Endothelial cell of umbilical vein (primary cell): Measurements from ENCODE around the gene CHTOP. TPM values are rescaled to one million over a fixed set of nuclear protein-coding genes. Genes with fewer than 3 reads are reported as not detected.

Source experiments
- BruUV-seq: library from RNA; stranded (reverse); fragments of 400-500 nt; replicated peaks from 2 replicates; lab custom pipeline; 2021; lab: Mats Ljungman, UMichigan
- CTCF ChIA-PET: fragments of 300-600, 350-600 bp; sonication (Branson Sonifier 250); formaldehyde crosslinking; loops from one replicate; lab custom pipeline; 2021; ENCODE audit warnings: antibody characterized with exemption, inconsistent platforms; lab: Charles Lee
- POLR2A ChIA-PET: fragments of 300-600, 350-600 bp; sonication (Branson Sonifier 250); formaldehyde crosslinking; loops from one replicate; lab custom pipeline; 2021; ENCODE audit warnings: antibody characterized with exemption, inconsistent platforms; lab: Charles Lee
- DNase-seq: peaks from one replicate; pipeline ENCODE4 v3.0.0-alpha.2; 2011; ENCODE audit warnings: low read depth, low spot score
- FAIRE-seq: peaks from 2 replicates; lab custom pipeline; 2011; peaks lifted over from hg19 to GRCh38; lab: Jason Lieb, UNC
- H2AFZ ChIP-seq: 2 replicates; pipeline ENCODE4 v1.6.0; 2012; ENCODE audit warnings: low read depth, low read length, control low read depth, inconsistent platforms
- H3K27ac ChIP-seq: 2 replicates; pipeline ENCODE4 v1.5.1; 2011; ENCODE audit warnings: low read depth, mild to moderate bottlenecking, control low read depth, low read length, moderate library complexity; ENCODE audit not compliant: insufficient read depth
- H3K27me3 ChIP-seq, 2 experiments: 2 replicates each; pipeline versions ENCODE4 v1.6.0 to v1.6.1; 2011; ENCODE audit warnings: low read length in 2 of 2, mixed read lengths in 1 of 2; ENCODE audit not compliant: control insufficient read depth in 2 of 2, insufficient read depth in 2 of 2
- H3K36me3 ChIP-seq, 2 experiments: 2 replicates in 1 of 2; 3 replicates in 1 of 2; pipeline ENCODE4 v1.5.1; 2011; ENCODE audit warnings: low read length in 2 of 2, mild to moderate bottlenecking in 1 of 2, moderate library complexity in 1 of 2; ENCODE audit not compliant: control insufficient read depth in 2 of 2, insufficient read depth in 2 of 2; ENCODE audit errors: extremely low read depth in 1 of 2
- H3K4me1 ChIP-seq: 3 replicates; pipeline ENCODE4 v1.5.1; 2011; ENCODE audit warnings: mild to moderate bottlenecking, low read length; ENCODE audit not compliant: control insufficient read depth, insufficient read depth; ENCODE audit errors: extremely low read depth
- H3K4me2 ChIP-seq: 2 replicates; pipeline ENCODE4 v1.6.1; 2011; ENCODE audit warnings: low read length, control low read depth, mixed read lengths; ENCODE audit not compliant: insufficient read depth
- H3K4me3 ChIP-seq, 3 experiments: fragments of 200-600 bp in 1 of 3; sonication (generic), shearing (Covaris generic) in 1 of 3; replicated peaks in 1 of 3; 2 replicates each; pipeline ENCODE4 v1.5.1; 2011 to 2016; ENCODE audit warnings: control low read depth in 3 of 3, low read length in 3 of 3, mild to moderate bottlenecking in 2 of 3, inconsistent platforms in 1 of 3, low read depth in 1 of 3, moderate library complexity in 1 of 3; ENCODE audit not compliant: insufficient read depth in 1 of 3
- H3K79me2 ChIP-seq: 2 replicates; pipeline ENCODE4 v1.6.0; 2012; ENCODE audit warnings: low read length, inconsistent platforms; ENCODE audit not compliant: control insufficient read depth, insufficient read depth
- H3K9ac ChIP-seq: replicated peaks from 2 replicates; pipeline ENCODE3; 2011; ENCODE audit warnings: low read length, control low read depth; ENCODE audit not compliant: insufficient read depth; ENCODE audit errors: extremely low read depth
- H3K9me1 ChIP-seq: replicated peaks from 3 replicates; pipeline ENCODE4 v1.6.0; 2011; ENCODE audit warnings: mild to moderate bottlenecking, low read length; ENCODE audit not compliant: control insufficient read depth, insufficient read depth; ENCODE audit errors: extremely low read depth
- H3K9me3 ChIP-seq: replicated peaks from 2 replicates; pipeline ENCODE4 v1.5.1; 2012; ENCODE audit warnings: low read length, inconsistent platforms; ENCODE audit not compliant: control insufficient read depth, insufficient read depth
- H4K20me1 ChIP-seq: replicated peaks from 2 replicates; pipeline ENCODE3; 2011; ENCODE audit warnings: mild to moderate bottlenecking, low read length; ENCODE audit not compliant: control insufficient read depth, insufficient read depth; ENCODE audit errors: extremely low read depth
- CTCF ChIP-seq, 2 donors: IDR thresholded peaks; 1 replicate in 1 of 2; 2 replicates in 1 of 2; pipeline ENCODE4 v1.5.1; 2011; ENCODE audit warnings: low read length in 2 of 2, mild to moderate bottlenecking in 2 of 2, moderate library complexity in 2 of 2, control low read depth in 1 of 2, inconsistent platforms in 1 of 2, low read depth in 1 of 2; ENCODE audit not compliant: insufficient read depth in 1 of 2; ENCODE audit errors: extremely low read depth in 1 of 2
- EZH2 ChIP-seq: IDR thresholded peaks from 2 replicates; pipeline ENCODE4 v1.6.1; 2012; ENCODE audit warnings: borderline replicate concordance, low read depth, mild to moderate bottlenecking, moderate library complexity, low read length, inconsistent platforms; ENCODE audit not compliant: severe bottlenecking
- FOS ChIP-seq: IDR thresholded peaks from 2 replicates; pipeline ENCODE4 v1.6.1; 2011; ENCODE audit warnings: mild to moderate bottlenecking, low read length, moderate library complexity, borderline replicate concordance; ENCODE audit not compliant: insufficient read depth
- GATA2 ChIP-seq: IDR thresholded peaks from 2 replicates; pipeline ENCODE4 v1.7.0; 2011; ENCODE audit warnings: low read depth, mild to moderate bottlenecking, moderate library complexity, mixed read lengths, low read length; ENCODE audit not compliant: insufficient read length, insufficient read depth
- JUN ChIP-seq: IDR thresholded peaks from 2 replicates; pipeline ENCODE4 v1.6.1; 2011; ENCODE audit warnings: borderline replicate concordance, low read depth; ENCODE audit not compliant: insufficient read length, insufficient read depth
- MAX ChIP-seq: IDR thresholded peaks from 2 replicates; pipeline ENCODE4 v1.6.1; 2011; ENCODE audit not compliant: insufficient read depth, insufficient read length
- MYC ChIP-seq: IDR thresholded peaks from one replicate; pipeline ENCODE4 v1.6.1; 2011; ENCODE audit warnings: mild to moderate bottlenecking, low read depth, low read length
- POLR2A ChIP-seq: IDR thresholded peaks from 2 replicates; pipeline ENCODE4 v1.6.1; 2012; ENCODE audit warnings: low read depth, mild to moderate bottlenecking, control low read depth, low read length
- POLR2AphosphoS5 ChIP-seq: IDR thresholded peaks from 2 replicates; pipeline ENCODE4 v1.6.1; 2012; ENCODE audit warnings: low read depth, mild to moderate bottlenecking, control low read depth, low read length, moderate library complexity; ENCODE audit not compliant: insufficient read depth
- dilution Hi-C: fragments of 300-500 bp; cut with MboI; formaldehyde crosslinking; loops from one replicate; pipeline ENCODE4 v1.15.0; 2019; ENCODE audit warnings: low sequenced_read_pairs; ENCODE audit not compliant: extremely low pct_ligation_motif_present
- intact Hi-C: fragments of 100-400 bp; cut with micrococcal nuclease; formaldehyde crosslinking; loops from one replicate; pipeline ENCODE4 v1.10.0; 2022
- polyA plus RNA-seq, 4 experiments: library from polyadenylated mRNA; depleted of rRNA in 3 of 4; stranded (reverse) in 3 of 4; unstranded in 1 of 4; fragments of >200 nt; gene quantifications; 2 replicates each; pipeline versions ENCODE4 v1.2.1 to v1.2.3, GENCODE V29; 2011 to 2012; ENCODE audit warnings: missing spikeins in 1 of 4
- total RNA-seq: library from RNA; stranded (reverse); gene quantifications from 2 replicates; pipeline ENCODE4 v1.2.3, GENCODE V29; 2021

Gene CHTOP
- total and polyA plus RNA-seq, 2 donors (not counting 3 experiments of a cell fraction or from before 2014, with no cell fraction given) = 62.0 to 74.4 TPM

- dilution Hi-C loops = no loop called here
- H3K4me3 ChIP-seq = peak overlapping the region in 1 of 3 experiments; percentile 44
- POLR2A ChIA-PET = no interaction called here
These were observed 46.2 kb downstream of the CHTOP start for GRCh38 chr1:153680120-153680403.

More at GRCh38 chr1:153680120-153680403, 46.2 kb downstream of the CHTOP start:
- intact Hi-C loops = no loop called here
- Histone ChIP-seq H3K79me2 (no peaks in the 10 kb centered on the region), H3K9me3 (no peaks in the 10 kb centered on the region), H3K27me3 (peaks cover 4 to 5% of the 10 kb centered on the region in 2 experiments), H3K4me2 (no peak overlapping the region), H3K36me3 (peaks cover 0 to 7% of the 10 kb centered on the region in 2 experiments), H3K9ac (no peak overlapping the region), H4K20me1 (no peaks in the 10 kb centered on the region), H3K27ac (no peak overlapping the region), H3K4me1 (peaks cover 11% of the 10 kb centered on the region), H3K9me1 (no peaks in the 10 kb centered on the region), H2AFZ (peak overlapping the region; percentile 87)
- BruUV-seq = no TSS peak
- DNase-seq = no peak
- TF ChIP-seq CTCF (IDR thresholded peaks at IDR 0.05; ENCODE audit: extremely low read depth in 1 of 2, insufficient read depth in 1 of 2, low read depth in 1 of 2, low read length in 2 of 2) (no peak), JUN (no peak), POLR2A (no peak), MYC (no peak), MAX (no peak), EZH2 (no peak), POLR2AphosphoS5 (no peak), FOS (no peak), GATA2 (no peak)
- CTCF ChIA-PET = interaction anchor here (1.0 to 7.0 kb wide), 7 partner anchors 33 to 307 kb away, joined by 4 to 83 read pairs (median 4); partner anchors contain the start of gene RAB13
- FAIRE-seq = no peak
